Myocyte (in vitro differentiated cells): ENCODE measurements around the gene HINFP. TPM values are rescaled to one million over a fixed set of nuclear protein-coding genes. Genes with fewer than 3 reads are reported as not detected.

ENCODE experiments used
- DNase-seq: peaks from one replicate; pipeline ENCODE4 v3.0.0-alpha.2; 2012; ENCODE audit warnings: low read depth
- polyA plus RNA-seq: library from polyadenylated mRNA; unstranded; fragments of >200 nt; gene quantifications from one replicate; pipeline ENCODE4 v1.2.1, GENCODE V29; 2012; ENCODE audit warnings: missing spikeins
- total RNA-seq: library from RNA; depleted of rRNA; stranded (reverse); fragments of >200 nt; gene quantifications from 2 replicates; pipeline ENCODE4 v1.2.3, GENCODE V29; 2014

HINFP gene, protein sequence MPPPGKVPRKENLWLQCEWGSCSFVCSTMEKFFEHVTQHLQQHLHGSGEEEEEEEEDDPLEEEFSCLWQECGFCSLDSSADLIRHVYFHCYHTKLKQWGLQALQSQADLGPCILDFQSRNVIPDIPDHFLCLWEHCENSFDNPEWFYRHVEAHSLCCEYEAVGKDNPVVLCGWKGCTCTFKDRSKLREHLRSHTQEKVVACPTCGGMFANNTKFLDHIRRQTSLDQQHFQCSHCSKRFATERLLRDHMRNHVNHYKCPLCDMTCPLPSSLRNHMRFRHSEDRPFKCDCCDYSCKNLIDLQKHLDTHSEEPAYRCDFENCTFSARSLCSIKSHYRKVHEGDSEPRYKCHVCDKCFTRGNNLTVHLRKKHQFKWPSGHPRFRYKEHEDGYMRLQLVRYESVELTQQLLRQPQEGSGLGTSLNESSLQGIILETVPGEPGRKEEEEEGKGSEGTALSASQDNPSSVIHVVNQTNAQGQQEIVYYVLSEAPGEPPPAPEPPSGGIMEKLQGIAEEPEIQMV
- 12.9 and 16.7 TPM in 2 replicates for total RNA-seq
- polyA plus RNA-seq, result 16.1 TPM

DNA sequence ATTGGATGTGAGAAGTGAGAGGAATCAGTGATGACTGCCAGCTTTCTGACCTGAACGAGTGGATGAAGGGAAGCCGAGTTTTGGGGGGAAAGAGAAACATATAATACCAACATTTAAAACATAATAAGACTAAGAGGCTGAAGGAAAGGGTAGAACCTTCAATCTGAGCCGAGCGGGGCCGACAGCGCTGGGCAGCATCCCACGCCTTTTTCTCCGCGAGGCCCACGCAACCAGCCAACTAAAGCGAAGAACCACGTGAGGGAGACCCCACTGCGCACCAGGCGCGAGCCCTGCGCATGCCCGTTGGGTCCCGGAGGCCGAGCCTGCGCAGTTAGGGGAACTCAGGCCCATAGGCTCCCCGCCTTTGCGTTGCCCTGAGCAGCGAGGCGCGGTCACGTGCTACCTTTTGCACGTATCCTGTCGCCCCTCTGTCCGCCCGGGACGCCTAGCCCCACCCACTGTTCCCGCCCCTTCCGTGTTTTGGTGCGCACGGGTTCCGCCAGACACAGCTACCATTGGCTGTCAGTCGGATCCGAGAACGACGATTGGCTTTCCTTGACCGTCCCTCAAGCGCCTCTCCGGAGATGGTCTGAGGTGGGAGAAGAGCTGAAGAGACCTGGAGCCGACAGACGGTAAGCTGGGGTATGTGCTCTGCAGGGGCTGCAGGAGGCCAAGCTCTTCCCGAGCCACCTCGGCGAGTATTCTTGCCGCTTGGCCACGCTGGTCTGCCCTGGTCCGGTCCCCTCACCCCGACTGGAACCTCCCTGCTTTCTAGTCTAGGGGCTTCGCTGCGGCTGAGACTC is at the start of gene HINFP:
Gene HINFP (plus strand): TSS at position 573 of the 803 bp plus-strand sequence. CDS start 5,365 bp downstream, outside the sequence.
- DNase-seq, result peak; percentile 99

DNA sequence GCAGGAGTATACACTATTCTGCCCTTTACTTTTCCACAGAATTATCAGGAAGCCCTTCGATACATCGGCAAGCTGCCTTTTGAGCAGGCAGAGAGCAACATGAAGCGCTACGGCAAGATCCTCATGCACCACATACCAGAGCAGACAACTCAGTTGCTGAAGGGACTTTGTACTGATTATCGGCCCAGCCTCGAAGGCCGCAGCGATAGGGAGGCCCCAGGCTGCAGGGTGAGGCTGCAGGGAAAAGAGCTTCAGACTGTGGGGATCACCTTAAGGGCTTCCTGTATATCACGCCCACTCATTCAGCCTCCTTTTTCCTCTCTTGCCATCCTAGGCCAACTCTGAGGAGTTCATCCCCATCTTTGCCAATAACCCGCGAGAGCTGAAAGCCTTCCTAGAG is 43.5 kb upstream of the HINFP start:
- no peak for DNase-seq

DNA sequence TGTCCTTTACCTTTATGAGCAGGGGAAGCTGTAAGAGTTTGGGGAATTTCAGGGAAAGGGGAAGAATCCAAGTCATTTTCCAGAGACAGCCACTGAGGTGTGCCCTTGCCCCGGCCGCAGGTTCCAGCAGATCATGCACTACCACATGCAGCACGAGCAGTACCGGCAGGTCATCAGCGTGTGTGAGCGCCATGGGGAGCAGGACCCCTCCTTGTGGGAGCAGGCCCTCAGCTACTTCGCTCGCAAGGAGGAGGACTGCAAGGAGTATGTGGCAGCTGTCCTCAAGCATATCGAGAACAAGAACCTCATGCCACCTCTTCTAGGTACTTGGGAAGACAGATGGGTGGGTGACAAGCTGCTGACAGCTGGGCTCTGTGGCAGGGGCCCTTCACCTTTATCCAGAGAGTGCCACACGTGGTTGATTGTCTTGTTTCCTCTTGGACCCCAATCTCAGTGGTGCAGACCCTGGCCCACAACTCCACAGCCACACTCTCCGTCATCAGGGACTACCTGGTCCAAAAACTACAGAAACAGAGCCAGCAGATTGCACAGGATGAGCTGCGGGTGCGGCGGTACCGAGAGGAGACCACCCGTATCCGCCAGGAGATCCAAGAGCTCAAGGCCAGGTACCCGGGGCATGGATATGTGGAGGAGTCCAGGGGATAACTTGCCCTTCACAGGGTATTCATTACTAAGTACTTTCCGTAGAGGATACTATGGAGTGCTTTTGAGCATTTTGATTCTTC is 42.5 kb upstream of the HINFP start:
- no peak for DNase-seq

DNA sequence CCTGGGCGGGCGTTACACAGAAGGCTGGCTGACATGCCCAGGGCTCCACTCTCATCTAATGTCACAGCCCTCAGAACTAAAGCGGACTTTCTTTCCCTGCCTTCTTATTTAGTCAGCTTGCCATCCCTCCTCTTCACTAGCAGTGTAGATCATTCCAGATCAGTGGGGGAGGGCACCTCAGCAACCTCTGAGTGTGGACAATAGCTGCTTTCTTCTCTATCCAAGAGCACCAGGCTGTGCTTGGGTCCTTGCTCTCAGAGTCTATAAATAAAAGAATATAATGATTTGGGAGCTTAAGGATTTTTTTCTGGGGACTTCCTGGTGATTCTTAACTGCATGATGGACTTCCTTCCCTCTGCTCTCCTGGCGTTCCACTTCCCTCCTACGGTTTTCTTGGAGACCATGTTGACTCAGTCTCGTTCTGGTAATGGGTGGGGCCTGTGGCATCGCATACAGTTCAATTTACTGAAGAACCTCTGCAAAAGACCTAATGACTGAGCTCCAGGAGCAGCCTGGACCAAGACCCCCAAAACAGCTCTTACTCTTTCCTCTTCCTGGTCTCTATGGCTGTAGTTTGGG is 39.6 kb upstream of the HINFP start:
- DNase-seq, result no peak

DNA sequence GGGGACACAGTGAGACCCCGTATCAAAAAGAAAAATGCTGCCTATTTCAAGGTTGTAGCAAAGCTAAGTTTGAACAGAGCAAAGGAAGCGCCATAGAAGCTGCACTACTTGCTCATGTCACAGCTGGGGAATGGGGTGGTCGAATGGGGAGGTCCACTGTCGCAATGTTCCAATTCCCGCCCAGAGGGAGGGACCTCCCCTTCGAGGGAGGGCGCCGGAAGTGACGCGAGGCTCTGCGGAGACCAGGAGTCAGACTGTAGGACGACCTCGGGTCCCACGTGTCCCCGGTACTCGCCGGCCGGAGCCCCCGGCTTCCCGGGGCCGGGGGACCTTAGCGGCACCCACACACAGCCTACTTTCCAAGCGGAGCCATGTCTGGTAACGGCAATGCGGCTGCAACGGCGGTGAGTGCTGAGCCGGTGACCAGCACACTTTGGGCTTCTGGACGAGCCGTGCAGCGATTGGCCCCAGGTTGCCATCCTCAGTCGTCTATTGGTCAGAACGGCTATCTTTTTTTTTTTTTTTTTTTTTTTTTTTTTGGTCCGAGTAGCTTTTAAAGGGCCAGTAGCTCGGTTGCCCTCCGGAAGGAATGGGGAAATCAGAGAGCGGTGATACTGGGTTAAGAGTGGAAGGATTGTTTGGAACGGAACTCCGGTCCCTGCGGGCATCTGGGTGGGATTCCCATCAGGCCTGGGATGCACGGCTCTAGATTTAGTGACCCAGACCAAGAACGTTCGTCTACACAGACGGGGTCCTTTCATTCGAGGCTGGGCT is 36.5 kb upstream of the HINFP start, which contains the start of gene HMBS:
Gene HMBS (plus strand): TSS at position 219 of the 774 bp plus-strand sequence. CDS start 153 bp downstream, at position 372.
- DNase-seq, result peak; percentile 95

DNA sequence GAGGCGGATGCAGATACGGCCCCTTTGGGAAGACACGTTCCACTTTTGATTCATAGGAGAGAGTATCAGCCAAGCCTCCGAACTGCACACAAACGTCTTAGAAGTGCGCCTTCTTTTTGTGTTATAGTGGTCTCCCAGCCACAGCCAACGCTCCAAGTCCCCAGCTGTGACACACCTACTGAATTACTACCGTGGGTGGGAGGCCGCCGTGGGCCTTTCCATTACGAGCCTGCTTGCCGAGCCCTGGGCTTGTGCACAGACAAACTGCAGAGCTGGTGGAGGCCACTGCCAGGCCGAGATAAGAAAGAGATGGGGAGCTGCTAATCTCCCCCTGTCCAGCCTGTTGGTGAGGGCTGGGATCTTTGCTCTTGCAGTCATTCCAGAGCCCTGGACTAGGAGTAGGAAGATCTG is 35.9 kb upstream of the HINFP start:
- DNase-seq, result no peak

DNA sequence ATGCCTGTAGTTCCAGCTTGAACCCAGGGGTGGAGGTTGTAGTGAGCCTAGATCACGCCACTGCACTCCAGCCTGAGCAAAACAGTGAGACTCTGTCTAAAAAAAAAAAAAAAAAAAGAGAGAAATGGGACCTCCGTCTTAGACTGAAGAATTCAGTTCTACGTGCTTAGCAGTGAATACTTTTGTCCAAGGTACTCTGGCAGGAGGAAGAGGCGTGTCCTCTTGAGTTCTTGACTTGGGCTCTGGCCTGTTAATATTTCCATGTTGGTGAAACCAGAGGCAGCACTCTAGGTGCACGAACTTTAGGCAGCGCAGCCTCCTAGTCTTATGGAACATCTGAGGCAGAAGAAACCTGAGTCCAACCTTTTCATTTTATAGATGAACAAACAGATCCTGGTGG is 34.3 kb upstream of the HINFP start:
- no peak for DNase-seq

DNA sequence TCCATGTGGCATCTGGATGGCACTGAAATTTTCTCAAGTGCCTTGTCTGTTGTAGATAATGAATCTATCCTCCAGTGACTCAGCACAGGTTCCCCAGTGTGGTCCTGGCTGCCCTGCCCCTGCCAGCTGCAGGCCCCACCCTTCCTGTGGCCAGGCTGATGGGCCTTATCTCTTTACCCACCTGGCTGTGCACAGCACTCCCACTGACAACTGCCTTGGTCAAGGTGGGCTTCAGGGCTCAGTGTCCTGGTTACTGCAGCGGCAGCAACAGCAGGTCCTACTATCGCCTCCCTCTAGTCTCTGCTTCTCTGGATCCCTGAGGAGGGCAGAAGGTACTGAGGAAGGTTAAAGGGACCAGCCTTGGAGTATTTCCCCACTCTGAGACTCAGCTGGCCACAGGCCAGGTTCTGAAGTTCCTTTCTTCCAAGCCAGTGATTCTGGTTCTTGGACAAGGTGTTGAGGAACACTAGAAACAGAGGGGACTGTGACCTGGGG is 33.6 kb upstream of the HINFP start:
- DNase-seq, result no peak

DNA sequence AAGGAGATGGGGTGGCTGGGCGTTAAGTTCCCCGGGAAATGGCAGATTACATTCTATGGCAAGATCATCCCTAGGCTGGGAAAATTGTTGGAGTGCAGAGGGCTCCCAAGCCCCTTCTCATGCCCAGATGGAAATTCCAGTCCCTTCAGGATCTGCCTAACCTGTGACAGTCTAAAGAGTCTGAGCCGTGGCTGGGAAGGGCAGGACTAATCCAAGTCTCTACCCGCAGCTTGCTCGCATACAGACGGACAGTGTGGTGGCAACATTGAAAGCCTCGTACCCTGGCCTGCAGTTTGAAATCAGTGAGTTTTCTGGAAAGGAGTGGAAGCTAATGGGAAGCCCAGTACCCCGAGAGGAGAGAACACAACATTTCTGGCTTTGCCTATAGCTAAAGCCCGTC is 33.0 kb upstream of the HINFP start:
- DNase-seq, result no peak

DNA sequence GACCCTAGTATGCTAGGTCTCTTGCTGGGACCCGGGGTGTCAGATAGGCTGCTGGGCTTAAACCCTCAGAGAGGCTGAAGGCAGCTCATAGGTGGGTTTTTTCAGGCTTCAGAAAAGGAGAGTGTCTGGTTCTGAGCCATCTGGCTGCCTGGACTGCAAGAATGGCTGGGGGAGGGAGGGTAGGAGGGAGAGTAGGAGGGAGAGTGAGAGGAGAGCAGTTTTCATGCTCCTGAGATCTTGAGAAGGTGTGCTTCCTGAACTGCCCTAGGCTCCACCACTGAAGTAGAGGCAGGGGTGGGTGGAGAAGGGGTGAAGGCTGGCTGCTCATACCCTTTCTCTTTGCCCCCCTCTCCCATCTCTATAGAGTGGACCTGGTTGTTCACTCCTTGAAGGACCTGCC is 32.1 kb upstream of the HINFP start:
- DNase-seq, result no peak

DNA sequence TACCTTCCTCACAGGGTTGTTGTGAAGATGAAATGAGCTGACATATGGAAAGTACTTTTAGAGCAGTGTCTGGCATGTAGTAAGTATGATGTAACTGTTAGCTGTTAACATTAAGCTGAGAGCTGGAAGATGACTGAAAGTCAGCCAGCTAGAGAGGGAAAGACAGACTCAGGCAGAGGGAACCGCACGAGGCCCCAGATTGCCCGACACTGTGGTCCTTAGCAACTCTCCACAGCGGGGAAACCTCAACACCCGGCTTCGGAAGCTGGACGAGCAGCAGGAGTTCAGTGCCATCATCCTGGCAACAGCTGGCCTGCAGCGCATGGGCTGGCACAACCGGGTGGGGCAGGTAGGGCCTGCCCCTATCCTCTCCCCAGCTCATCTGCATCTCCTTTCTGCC is 30.2 kb upstream of the HINFP start:
- no peak for DNase-seq

DNA sequence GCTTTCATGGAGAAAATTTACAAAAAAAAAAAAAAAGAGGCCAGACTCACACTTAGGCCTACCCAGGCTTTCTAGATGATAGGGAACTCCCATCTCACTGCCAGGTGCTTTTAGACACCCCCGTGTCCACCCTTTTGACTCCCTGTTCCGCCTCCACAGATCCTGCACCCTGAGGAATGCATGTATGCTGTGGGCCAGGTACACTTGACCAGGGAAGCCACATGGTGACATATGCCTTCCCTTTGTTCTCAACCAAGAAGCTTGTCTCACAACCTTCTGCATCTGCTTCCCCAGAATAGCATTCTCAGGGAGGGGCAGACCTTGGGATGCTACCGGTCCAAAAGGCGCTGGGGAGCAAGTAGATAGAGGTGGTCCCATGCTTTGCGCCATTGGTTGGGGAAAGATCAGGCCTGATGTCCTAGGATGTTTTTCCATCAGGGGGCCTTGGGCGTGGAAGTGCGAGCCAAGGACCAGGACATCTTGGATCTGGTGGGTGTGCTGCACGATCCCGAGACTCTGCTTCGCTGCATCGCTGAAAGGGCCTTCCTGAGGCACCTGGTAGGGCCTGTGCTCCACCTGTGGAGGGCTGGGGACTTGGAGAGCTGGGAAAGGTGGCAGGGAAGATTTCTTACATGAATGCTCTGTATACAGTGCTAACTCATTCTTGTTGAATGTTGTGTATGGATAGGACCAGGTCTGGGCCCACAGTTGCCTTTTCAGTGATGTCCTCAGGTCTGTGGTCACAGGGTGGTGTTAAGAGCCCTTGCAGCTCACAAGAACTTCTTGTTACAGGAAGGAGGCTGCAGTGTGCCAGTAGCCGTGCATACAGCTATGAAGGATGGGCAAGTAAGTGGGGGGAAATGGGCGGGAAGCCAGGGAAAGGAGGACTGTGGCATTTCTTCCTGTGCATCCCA is 29.2 kb upstream of the HINFP start:
- DNase-seq, result no peak

DNA sequence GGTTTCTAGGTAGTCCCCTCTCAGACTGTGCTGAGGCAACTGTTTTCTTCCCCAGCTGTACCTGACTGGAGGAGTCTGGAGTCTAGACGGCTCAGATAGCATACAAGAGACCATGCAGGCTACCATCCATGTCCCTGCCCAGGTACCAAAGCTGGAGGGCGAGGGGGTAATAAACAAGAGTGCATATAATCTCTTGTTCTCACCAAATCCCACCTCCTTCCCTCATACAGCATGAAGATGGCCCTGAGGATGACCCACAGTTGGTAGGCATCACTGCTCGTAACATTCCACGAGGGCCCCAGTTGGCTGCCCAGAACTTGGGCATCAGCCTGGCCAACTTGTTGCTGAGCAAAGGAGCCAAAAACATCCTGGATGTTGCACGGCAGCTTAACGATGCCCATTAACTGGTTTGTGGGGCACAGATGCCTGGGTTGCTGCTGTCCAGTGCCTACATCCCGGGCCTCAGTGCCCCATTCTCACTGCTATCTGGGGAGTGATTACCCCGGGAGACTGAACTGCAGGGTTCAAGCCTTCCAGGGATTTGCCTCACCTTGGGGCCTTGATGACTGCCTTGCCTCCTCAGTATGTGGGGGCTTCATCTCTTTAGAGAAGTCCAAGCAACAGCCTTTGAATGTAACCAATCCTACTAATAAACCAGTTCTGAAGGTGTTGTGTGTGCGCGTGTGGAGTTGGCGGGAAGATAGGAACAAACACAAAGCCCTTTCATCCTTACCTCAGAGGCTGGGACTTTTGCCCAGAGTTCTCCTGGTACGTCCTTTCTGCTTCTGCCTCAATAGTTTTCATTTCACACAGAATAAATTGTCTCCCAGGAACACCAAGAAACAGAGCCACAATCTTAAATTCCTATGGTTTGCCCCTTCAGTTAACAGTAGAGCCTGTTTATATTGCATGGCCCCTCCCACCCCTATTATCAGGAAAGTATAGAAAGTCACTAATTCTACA is 28.2 kb upstream of the HINFP start:
- no peak for DNase-seq

DNA sequence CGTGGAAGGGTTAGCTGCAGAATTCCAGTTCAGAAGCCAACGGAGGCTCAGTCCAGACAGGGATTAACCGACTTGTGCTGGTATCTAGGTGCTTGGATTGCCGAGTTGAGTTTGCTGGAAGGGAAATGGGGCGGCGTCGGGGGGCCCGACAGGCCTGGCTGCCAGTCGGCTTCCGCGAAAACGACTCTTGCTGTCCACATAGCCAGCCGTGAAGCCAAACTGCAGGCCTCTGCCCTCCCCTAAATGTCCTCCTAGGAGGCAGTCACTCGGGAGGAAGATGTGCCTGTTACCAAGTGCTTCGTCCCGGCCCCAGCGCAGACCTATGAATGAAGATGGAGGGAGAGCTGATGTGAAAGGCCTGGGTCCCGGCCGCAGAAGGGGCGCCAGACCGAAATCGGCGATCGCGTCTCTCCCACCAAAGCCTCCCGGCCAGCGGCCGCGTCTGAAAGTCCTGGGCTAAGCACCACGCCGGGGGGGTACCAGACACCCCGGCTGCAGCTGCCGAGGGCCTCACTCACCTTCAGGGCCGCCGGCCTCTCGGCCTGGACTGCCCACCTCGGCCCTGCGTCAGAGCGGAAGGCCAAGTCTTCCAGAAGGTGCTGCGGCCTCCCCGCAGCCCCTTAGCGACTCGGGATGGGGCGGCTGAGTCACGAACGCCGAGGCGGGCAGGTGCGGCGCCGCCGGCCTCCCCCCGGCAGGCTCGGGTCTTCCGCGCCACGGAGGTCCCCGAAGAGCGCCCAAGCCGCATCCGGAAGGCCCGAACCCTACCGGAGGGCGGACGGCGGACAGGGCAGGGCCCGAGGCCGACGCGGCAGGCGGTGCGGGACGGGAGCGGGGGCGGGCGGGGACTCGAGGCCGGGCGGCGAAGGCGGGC is 27.2 kb upstream of the HINFP start:
- peak; percentile 61 for DNase-seq

DNA sequence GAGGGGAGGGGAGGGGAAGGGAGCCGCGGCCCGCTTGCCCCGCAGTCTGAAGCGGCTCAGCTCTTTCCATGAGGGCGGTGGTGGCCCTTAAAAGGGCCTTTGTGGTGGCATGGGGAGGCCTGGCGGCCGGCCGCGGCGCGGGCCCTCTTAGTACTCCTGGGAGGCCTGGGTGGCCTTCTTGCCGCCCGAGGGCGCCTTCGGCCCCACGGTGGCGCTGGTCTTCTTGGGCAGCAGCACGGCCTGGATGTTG is 26.6 kb upstream of the HINFP start:
- peak; percentile 90 for DNase-seq

DNA sequence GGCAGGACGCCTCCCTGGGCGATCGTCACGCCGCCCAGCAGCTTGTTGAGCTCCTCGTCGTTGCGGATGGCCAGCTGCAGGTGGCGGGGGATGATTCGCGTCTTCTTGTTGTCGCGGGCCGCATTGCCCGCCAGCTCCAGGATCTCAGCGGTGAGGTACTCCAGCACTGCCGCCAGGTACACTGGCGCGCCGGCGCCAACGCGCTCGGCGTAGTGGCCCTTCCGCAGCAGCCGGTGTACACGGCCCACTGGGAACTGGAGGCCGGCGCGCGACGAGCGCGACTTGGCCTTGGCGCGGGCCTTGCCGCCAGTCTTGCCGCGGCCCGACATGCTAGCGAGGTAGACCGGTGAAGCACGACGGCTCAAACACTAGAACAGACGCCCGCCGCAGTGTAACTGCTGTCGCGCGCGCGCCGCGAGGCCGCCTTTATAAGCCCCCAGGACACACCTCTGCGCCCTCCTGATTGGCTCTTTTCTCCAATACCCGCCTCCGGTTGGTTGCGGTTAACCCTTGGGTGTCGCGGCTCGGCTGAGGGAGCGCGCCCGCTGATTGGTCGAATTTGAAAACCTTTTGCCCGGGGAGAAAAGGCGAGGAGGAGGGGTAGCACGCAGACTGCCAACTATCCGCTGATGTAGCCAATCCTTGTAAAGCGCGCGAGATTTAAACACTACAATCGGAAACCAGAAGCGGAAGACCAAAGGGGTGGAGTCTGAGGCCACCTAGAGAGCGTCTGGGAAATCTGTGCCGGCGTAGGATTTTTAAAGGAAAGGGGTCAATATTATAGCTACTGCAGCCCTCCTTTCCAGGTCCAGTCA is 26.1 kb upstream of the HINFP start:
- peak; percentile 99 for DNase-seq
